Vagina (tissue), 2 donors: ENCODE data around the gene FARP2. TPM values are rescaled to one million over a fixed set of nuclear protein-coding genes. Genes with fewer than 3 reads are reported as not detected.
"Not testable (repeated sequence)": the region's sequence is repeated elsewhere in the genome, so short reads cannot be mapped to it uniquely, and the experiment has no call there.

ENCODE experiments used
- DNase-seq, 2 donors: peaks; one replicate each; pipeline ENCODE4 v3.0.0-alpha.2; 2017; ENCODE audit errors: extremely low spot score in 2 of 2
- H3K27ac ChIP-seq: fragments of 200-600 bp; sonication (generic); one replicate; pipeline ENCODE4 v1.5.1; 2019
- H3K27me3 ChIP-seq: fragments of 200-600 bp; sonication (generic); one replicate; pipeline ENCODE4 v1.5.1; 2019
- H3K36me3 ChIP-seq, 2 donors: fragments of 200-600 bp; sonication (generic); one replicate each; pipeline ENCODE4 v1.5.1; 2017 to 2019
- H3K4me1 ChIP-seq: fragments of 200-600 bp; sonication (generic); one replicate; pipeline ENCODE4 v1.5.1; 2019
- H3K4me3 ChIP-seq, 2 donors: fragments of 200-600 bp; sonication (generic); 1 replicate in 1 of 2; 2 replicates in 1 of 2; pipeline ENCODE4 v1.5.1; 2016 to 2019
- H3K9me3 ChIP-seq: fragments of 200-600 bp; sonication (generic); one replicate; pipeline ENCODE4 v1.5.1; 2019
- POLR2A ChIP-seq, 2 donors: fragments of 450-650 bp; IDR thresholded peaks; one replicate each; pipeline ENCODE4 v1.6.1; 2017; ENCODE audit warnings: antibody characterized with exemption in 2 of 2, mild to moderate bottlenecking in 2 of 2, moderate library complexity in 2 of 2
- POLR2AphosphoS5 ChIP-seq, 2 donors: sonication (generic); formaldehyde crosslinking; IDR thresholded peaks; one replicate each; pipeline ENCODE4 v1.9.0; 2017; ENCODE audit warnings: antibody characterized with exemption in 2 of 2, mild to moderate bottlenecking in 2 of 2, low read depth in 1 of 2; ENCODE audit not compliant: insufficient read depth in 1 of 2
- intact Hi-C: fragments of 100-400 bp; cut with DNase I; formaldehyde crosslinking; loops from one replicate; pipeline ENCODE4 v1.15.1; 2023
- total RNA-seq: library from RNA; depleted of rRNA; stranded (reverse); fragments of >200 nt; gene quantifications from one replicate; pipeline ENCODE4 v1.2.3, GENCODE V29; 2016
- TF ChIP-seq, protein P1 (sequence below), 3 experiments: fragments of 450-650 bp in 2 of 3; fragments of 200-600 bp in 1 of 3; sonication (generic) in 1 of 3; IDR thresholded peaks; one replicate each; pipeline ENCODE4 v1.5.1; 2017 to 2019; ENCODE audit warnings: antibody characterized with exemption in 3 of 3, mild to moderate bottlenecking in 2 of 3, moderate library complexity in 2 of 3

FARP2 gene
- total RNA-seq, 1 donor from 2014 or later, result 32.9 TPM

DNA sequence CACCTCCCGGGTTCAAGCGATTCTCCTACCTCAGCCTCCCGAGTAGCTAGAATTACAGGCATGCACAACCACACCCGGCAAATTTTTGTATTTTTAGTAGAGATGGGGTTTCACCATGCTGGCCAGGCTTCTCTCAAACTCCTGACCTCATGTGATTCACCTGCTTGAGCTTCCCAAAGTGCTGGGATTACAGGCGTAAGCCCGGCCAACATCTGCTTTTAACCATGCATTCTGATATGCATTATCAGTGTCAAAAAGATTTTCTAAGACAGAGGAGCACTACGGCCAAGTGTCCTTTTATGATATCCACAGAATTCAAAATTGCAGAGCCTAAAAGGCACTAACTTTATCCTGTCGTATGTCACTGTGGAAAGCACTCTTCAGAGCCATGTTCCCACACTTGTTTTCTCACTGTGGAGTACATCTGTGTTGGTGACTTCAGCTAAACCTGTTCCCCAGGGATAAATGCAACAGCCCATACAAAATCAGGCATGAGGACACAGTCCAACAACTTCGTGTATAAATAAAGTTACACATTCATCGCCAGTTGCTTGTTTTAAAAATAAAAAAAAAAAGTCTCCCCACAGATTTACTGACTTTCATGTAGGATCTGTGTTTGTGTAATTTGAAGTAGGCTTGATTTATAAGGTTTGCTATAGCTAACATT lies 95.9 kb downstream of the FARP2 start:
- Histone ChIP-seq H3K4me1 (no peaks in the 10 kb centered on the region), H3K36me3 (no peaks in the 10 kb centered on the region), H3K4me3 (no peak overlapping the region), H3K27me3 (no peaks in the 10 kb centered on the region), H3K27ac (no peak overlapping the region), H3K9me3 (no peaks in the 10 kb centered on the region)
- TF ChIP-seq, protein P1, sequence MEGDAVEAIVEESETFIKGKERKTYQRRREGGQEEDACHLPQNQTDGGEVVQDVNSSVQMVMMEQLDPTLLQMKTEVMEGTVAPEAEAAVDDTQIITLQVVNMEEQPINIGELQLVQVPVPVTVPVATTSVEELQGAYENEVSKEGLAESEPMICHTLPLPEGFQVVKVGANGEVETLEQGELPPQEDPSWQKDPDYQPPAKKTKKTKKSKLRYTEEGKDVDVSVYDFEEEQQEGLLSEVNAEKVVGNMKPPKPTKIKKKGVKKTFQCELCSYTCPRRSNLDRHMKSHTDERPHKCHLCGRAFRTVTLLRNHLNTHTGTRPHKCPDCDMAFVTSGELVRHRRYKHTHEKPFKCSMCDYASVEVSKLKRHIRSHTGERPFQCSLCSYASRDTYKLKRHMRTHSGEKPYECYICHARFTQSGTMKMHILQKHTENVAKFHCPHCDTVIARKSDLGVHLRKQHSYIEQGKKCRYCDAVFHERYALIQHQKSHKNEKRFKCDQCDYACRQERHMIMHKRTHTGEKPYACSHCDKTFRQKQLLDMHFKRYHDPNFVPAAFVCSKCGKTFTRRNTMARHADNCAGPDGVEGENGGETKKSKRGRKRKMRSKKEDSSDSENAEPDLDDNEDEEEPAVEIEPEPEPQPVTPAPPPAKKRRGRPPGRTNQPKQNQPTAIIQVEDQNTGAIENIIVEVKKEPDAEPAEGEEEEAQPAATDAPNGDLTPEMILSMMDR (IDR thresholded peaks at IDR 0.05), result no peak
- TF ChIP-seq POLR2A (IDR thresholded peaks at IDR 0.05) (no peak), POLR2AphosphoS5 (IDR thresholded peaks at IDR 0.05; ENCODE audit: insufficient read depth in 1 of 2, low read depth in 1 of 2) (no peak)
- intact Hi-C loops, result no loop called here
- no peak for DNase-seq

DNA sequence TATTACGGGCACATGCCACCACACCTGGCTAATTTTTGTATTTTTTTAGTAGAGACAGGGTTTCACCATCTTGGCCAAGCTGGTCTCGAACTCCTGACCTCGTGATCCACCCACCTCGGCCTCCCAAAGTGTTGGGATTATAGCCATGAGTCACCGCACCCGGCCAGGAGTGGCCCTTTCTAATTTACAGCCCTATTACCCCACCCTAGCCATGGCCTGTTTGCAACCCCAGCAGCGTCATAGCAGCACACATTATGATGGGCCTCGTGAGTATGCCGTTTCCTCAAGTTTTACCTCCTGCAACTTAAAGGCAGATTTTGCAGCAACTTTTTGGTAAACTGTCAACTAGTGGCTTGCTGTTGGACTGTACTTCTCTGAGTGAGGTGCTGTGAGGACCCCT lies 97.8 kb downstream of the FARP2 start:
- H3K4me1 ChIP-seq, DNase-seq, intact Hi-C loops, H3K4me3 ChIP-seq, H3K27me3 ChIP-seq, H3K27ac ChIP-seq, H3K9me3 ChIP-seq, H3K36me3 ChIP-seq: not testable (repeated sequence)

- H3K4me3 ChIP-seq, result no peak overlapping the region
- no peaks in the 10 kb centered on the region for H3K36me3 ChIP-seq
- no peak for DNase-seq
- no peaks in the 10 kb centered on the region for H3K9me3 ChIP-seq
- intact Hi-C loops, result no loop called here
- H3K4me1 ChIP-seq, result no peaks in the 10 kb centered on the region
- no peak for TF ChIP-seq POLR2AphosphoS5 (IDR thresholded peaks at IDR 0.05; ENCODE audit: insufficient read depth in 1 of 2, low read depth in 1 of 2)
- TF ChIP-seq POLR2A (IDR thresholded peaks at IDR 0.05), result no peak
- TF ChIP-seq, protein P1 (IDR thresholded peaks at IDR 0.05), result no peak
- H3K27ac ChIP-seq, result no peak overlapping the region
- no peaks in the 10 kb centered on the region for H3K27me3 ChIP-seq
Measured at GRCh38 chr2:241454837-241455485, 98.9 kb downstream of the FARP2 start.

- H3K4me1 ChIP-seq, result no peaks in the 10 kb centered on the region
- intact Hi-C loops, result no loop called here
- no peak overlapping the region for H3K4me3 ChIP-seq
- H3K27me3 ChIP-seq, result no peaks in the 10 kb centered on the region
- no peak for TF ChIP-seq POLR2AphosphoS5 (IDR thresholded peaks at IDR 0.05; ENCODE audit: insufficient read depth in 1 of 2, low read depth in 1 of 2)
- H3K9me3 ChIP-seq, result no peaks in the 10 kb centered on the region
- no peaks in the 10 kb centered on the region for H3K36me3 ChIP-seq
- H3K27ac ChIP-seq, result no peak overlapping the region
- no peak for DNase-seq
Measured at GRCh38 chr2:241456546-241456945, 100.5 kb downstream of the FARP2 start.

DNA sequence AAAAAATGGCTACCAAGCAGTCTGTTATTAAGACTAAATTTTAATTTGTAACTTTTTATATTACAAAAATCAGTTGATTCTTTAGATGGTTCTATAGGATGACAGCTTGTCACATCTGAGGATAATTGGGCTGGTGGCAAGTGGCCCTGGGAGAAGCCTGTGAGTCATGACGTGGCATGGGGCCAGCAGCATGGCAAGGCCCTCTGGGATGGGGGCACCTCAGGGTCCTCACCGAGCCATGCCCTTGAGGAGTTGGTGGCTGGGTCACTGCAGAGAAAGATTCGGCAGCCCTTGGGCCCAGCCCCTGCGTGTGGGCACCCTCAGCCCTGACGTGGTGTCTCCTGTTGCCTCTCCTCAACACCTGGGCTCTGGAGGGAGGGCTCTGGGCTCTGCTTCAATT lies 102.6 kb downstream of the FARP2 start:
- intact Hi-C loops, result no loop called here
- no peak for TF ChIP-seq POLR2A (IDR thresholded peaks at IDR 0.05)
- TF ChIP-seq POLR2AphosphoS5 (IDR thresholded peaks at IDR 0.05; ENCODE audit: insufficient read depth in 1 of 2, low read depth in 1 of 2), result no peak
- TF ChIP-seq, protein P1 (IDR thresholded peaks at IDR 0.05), result no peak
- Histone ChIP-seq H3K36me3 (peaks cover 0 to 11% of the 10 kb centered on the region in 2 donors), H3K9me3 (no peaks in the 10 kb centered on the region), H3K27ac (no peak overlapping the region), H3K4me1 (no peaks in the 10 kb centered on the region), H3K27me3 (no peaks in the 10 kb centered on the region), H3K4me3 (no peak overlapping the region)
- no peak for DNase-seq

- no peak overlapping the region for H3K27ac ChIP-seq
- intact Hi-C loops, result no loop called here
- no peak for TF ChIP-seq POLR2AphosphoS5 (IDR thresholded peaks at IDR 0.05; ENCODE audit: insufficient read depth in 1 of 2, low read depth in 1 of 2)
- TF ChIP-seq, protein P1 (IDR thresholded peaks at IDR 0.05), result no peak
- no peak for DNase-seq
- no peaks in the 10 kb centered on the region for H3K9me3 ChIP-seq
- H3K36me3 ChIP-seq, result peaks cover 0 to 11% of the 10 kb centered on the region in 2 donors
- no peaks in the 10 kb centered on the region for H3K4me1 ChIP-seq
- H3K27me3 ChIP-seq, result no peaks in the 10 kb centered on the region
- no peak overlapping the region for H3K4me3 ChIP-seq
Measured at GRCh38 chr2:241459520-241459919, 103.4 kb downstream of the FARP2 start.
